ENCODE measurements around the gene ZNF148.

- TF ChIP-seq CTCF (IDR thresholded peaks at IDR 0.05), result no peak
- no peak for TF ChIP-seq POLR2A (IDR thresholded peaks at IDR 0.05)
Observed at GRCh38 chr3:125229168-125229567, 146.0 kb downstream of the ZNF148 start.

Data from stomach (tissue), 4 donors.